T-helper 1 cell (primary cell): ENCODE measurements around the gene HLA-DRB5.
"Not testable (repeated sequence)": the region's sequence is repeated elsewhere in the genome, so short reads cannot be mapped to it uniquely, and the experiment has no call there.

Source experiments
- DNase-seq, 5 donors: peaks; one replicate each; pipeline ENCODE4 v3.0.0-alpha.2; 2012 to 2020

Gene HLA-DRB5

DNA sequence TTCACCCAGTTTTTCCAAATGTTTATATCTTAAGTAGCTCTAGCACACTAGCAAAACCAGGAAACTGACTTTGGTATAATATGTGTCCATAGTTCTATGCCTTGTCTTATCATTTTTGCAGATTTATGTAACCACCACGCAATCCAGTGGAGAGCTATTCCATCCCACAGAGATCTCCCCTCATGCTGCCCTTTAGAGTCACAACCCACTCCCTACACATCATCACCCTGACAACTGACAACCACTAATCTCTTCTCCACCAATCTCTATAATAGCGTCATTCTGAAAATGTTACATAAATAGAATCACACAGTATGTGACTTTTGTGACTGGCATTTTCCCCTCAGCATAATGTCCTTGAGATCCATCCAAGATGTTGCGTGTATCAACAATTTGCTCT, 29.1 kb downstream of the HLA-DRB5 start:
- no peak for DNase-seq

DNA sequence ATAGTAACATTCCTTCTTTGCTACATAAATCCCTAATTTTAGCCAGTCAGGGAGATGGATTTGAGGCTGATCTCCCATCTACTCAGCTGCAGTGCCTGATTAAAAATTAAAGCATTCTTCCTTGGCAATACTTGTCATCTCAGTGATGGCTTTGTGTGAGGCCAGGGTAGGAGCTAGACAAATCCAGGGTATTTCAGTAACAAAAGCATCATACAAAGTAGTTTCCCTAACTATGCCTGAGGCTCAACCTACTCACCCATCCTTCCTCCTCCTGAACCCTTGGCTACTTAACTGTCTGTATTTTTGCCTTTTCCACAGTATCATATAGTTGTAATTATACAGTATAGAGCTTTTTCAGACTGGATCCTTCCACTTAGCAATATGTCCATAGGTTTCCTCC, 37.7 kb downstream of the HLA-DRB5 start:
- no peak for DNase-seq

DNA sequence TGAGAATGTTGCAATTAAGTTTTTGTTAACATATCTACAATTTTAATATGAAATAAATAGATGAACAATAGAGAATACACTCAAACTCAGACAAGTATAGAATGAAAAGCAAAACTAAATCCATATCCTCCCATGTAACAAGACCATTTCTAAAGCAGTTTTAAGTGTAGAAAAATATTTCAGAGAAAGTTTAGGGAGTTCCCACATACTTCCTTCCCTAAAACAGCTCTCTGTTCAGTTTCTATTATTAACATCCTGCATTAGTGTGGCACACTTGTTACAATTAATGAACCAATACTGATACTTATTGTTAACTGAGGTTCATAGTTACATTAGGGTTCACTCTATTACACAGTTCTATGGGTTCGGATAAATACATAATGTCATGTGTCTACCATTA, 38.4 kb downstream of the HLA-DRB5 start:
- DNase-seq, result no peak

DNA sequence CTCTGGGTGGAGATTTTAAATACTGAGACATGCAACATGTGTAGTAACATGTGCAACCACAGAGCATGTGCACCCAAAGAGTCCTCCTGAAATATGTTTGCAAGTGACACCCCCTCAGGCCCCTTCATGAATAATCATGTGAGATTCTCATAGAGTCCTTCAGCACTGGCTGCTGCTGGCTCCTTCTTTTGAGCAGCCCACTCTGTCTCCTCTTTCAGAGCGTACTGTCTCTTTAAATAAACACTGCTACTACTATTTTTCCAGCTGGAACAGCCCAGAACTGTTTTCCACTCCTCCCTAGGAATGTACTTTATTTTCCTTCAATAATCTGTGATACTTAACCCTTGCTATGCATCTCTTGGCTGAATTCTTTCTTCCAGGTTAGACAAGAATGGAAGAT, 42.0 kb downstream of the HLA-DRB5 start:
- no peak for DNase-seq

DNA sequence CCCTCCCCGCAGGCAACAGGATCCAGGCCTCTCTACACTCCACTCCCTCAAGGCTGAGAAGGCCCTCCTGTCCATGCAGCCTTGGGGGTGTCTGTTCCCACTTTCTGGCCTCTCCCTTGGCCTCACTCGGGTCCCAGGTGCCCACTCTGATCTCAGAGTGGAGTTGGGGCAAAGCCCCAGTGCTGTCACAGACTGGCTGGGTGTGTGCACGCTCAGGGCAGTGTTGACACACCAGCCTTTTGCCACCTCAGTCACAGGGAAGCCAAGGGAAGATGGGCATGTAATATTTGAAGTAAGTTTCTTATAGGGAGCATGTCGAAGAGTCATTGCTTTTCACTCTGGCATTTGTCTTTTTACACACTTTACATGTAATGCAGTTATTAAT, 45.5 kb downstream of the HLA-DRB5 start:
- DNase-seq, result no peak

DNA sequence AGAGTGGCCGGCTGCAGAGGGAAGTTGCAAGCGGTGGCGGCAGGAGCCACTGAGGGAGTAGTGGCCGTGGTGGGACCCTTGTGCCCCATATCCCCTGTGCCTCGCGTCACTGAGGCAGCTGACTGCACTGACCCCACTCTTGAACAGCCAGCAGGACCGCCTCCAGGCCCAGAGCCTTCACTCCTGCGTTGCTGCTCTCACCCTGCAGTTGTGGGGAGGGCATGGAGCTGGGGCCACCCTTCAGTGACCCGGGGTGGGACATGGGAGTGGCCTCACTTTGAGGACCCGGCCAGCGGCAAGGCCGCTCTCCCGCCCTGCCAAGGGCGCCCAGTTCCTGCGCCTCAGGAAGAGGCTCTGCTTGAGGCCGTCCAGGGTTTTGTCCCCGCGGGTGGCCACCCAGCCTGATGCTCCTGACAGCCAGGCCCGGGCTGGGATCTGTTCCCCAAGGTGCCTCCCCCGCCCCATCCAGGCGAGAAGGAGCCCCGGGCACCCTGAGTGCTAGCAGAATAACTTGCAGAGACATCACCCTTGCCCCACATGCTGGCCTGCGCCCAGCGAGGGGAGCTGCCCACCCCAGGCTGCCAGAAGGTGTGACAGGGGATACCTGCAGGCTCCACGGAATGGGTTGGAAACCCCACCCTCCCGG, 46.0 kb downstream of the HLA-DRB5 start:
- DNase-seq, result no peak

DNA sequence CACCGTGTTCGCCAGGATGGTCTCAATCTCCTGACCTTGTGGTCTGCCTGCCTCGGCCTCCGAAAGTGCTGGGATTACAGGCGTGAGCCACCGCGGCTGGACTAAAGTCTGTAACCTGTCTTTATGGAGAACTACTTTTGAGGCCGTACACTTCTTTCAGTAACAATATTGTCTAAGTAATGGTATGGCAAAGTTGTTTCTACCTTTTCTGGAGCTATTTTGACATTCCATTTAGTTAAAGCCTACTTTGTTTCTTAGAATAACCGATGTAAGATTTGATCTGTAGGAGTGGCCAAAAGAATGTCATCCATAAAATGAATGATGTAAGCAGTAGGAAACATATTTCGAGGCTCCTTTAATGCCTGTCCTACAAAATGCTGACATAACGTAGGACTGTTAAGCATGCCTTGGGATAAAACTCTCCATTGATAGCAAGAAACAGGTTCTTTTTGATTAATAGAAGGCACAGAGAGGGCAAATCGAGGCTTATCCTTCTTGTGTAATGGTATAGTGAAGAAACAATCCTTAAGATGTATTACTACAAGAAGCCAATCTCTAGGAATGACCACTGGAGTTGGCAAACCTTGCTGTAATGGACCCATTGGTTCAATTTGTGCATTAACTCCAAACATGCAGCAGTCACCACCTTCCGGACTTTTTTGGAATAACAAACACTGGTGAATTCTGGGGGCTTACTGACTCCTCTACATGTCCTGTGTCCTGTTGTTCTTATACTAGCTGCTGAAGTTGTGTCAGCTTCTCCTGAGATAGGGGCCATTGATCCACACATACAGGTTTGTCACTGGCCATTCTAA, 54.5 kb downstream of the HLA-DRB5 start:
- no peak for DNase-seq

DNA sequence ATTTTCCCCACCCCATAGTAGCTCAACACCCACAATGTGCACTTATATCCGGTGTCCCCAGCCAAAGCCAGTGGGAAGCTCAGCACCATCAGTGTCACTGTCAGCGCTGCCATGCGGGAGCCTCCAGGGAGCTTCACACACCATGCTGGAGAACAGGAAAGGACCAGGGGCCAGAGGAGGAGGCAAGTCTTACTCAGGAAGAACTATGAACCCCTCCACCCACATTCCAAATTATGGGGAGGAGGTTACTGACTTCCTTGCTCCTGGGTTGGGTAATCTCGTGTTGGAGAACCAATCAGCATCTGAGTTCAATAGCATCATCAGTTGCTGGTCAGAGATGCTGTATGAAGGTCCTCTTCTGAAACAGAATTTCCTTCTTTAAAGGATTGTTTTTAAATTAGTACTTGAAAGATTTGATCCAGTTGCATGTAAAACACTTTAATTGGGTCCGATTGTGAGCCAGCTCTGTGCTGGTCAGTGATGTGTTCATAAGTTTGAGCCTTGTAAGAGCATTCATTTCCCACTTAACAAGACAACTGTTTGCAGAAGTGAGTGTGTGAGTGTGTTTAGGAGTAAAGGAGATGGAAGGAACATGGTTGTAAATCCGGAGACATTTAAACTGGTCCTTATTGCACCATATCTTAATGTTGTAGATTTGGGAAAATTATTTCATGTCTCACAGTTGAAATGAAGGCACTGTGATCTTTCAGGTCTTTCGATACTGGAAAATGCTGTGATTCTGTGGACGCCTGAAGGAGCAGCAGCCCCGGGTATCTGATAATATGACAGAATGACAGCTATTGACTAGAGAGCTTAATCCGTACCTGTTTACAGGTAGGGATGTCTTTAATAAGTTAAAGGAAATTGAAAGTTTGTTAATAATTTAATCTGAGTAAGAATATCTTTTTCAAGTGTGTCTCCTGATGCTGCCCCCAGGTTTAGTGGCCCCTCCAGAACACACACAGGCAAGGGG, 56.4 kb downstream of the HLA-DRB5 start:
- peak in 1 of 5 donors; percentile 9 for DNase-seq

DNA sequence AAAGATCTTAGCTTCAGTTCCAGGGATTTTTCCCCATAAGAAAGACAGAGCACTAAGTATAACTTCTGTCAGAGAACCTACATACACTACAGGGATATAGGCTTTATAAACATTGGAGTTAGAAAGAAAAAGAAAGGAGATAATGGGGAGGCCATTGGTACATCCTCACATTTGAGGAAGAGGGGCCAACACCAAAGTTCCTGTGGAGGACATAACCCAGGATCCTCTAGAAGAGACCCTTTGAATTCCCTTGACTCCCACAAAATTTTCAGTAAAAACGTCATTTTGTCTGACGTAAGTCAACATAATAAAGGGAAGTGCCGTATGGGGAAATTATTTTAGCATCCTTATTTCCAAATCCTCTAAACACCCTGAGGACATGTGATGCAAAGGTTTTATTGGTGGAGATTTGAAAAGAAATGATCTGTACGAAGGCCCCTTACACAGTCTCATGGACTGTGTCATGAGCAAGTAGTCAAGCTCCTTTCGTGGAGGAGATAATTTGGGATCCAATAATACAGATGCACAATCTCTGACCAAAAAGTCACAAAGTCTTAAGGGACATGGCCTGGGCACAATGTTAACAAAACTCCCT, 57.2 kb downstream of the HLA-DRB5 start:
- DNase-seq, result no peak

DNA sequence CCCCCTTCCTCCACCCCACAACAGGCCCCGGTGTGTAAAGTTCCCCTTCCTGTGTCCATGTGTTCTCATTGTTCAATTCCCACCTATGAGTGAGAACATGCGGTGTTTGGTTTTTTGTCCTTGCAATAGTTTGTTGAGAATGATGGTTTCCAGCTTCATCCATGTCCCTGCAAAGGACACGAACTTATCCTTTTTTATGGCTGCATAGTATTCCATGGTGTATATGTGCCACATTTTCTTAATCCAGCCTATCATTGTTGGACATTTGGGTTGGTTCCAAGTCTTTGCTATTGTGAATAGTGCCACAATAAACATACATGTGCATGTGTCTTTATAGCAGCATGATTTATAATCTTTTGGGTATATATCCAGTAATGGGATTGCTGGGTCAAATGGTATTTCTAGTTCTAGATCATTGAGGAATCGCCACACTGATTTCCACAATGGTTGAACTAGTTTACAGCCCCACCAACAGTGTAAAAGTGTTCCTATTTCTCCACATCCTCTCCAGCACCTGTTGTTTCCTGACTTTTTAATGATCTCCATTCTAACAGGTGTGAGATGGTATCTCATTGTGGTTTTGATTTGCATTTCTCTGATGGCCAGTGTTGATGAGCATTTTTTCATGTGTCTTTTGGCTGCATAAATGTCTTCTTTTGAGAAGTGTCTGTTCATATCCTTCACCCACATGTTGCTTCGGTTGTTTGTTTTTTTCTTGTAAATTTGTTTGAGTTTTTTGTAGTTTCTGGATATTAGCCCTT, 62.2 kb downstream of the HLA-DRB5 start:
- not testable (repeated sequence) for DNase-seq
